ENCODE results near the gene AQP1.

The AQP1 gene

DNA sequence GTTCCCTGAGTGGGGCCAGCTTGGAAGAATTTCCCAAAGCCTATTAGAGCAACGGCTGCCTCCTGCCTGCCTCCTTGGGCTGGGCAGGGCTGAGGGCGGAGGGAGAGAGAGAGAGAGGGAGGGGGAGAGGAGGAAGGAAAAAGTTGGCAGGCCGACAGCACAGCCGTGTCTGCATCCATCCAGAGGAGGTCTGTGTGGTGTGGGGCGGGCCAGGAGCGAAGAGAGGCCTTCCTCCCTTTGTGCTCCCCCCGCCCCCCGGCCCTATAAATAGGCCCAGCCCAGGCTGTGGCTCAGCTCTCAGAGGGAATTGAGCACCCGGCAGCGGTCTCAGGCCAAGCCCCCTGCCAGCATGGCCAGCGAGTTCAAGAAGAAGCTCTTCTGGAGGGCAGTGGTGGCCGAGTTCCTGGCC is at the start of gene AQP1:
AQP1 (plus strand) TSS at position 293 of the 409 bp plus-strand sequence; CDS start at position 350, 57 bp downstream.
- DNase-seq (ENCODE audit: low read depth in 2 of 2), result no peak

DNA sequence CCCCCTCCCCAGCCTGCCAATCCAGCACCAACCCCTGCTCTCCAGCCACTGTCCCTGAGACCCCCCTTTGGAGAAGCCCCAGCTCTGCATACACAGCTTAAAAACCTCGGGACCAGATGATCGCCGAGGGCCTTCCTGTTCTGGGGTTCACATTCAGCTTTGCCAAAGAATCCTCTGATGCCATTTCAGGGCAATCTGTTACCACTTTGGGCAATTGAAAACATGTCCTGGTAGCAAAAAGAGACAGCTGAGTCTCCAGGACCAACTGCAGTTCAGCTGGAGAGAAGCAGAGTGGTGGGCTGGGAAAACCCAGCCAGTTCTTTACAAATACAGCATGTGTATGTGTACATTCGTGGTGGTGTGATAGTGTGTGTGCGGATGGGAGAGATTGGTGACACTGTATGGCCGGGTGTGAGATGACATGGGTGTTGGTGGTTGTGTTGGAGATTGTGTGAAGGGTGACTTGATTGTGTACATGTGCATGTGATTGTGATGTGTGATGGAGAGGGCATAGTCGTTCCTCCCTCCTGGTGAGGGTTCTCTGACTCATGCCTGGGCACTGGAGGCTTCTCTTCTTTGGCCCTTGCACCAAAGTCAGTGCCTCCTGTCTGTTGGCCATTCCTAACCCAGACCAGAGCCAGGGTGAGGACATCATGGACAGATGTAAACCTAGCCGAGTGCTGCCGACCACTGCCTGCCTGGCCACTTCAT is 48.5 kb upstream of the AQP1 start:
- DNase-seq (ENCODE audit: low read depth in 2 of 2), result no peak

DNA sequence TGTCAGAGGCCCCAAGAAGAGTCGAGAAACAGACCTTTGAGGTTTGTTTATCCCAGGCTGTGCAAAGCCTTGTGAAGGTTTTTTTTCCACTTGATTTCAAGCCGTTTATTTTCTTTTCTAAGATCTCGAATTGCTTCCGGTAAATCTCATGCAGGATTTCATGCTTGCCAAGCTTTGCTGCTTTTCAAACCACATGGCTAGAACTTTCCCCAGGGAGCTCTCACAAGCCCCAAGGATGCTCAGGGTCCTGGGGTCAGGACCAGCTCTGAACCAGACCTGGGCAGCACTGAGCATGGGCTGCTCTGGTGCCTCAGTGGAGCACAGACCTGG is 48.0 kb upstream of the AQP1 start:
- no peak for DNase-seq (ENCODE audit: low read depth in 2 of 2)

DNA sequence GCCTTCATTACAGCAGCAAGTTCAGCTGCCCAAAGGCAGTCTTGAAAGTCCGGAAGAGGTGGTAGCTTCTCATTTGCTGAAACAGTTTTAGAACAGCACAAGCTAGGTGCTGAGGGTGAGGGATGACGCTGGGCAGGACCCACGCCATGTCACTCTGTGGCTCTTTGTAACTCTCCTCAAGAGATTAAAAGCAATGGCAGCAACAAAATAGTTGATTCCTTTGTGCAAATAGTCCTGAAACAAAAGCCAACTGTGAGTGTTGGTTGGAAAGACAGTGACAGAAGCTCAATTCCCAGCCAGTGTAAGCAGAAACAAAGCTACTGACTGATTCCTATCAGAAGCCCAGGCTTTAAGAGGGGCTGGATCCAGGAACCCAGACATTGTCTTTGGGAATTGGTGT is 47.6 kb upstream of the AQP1 start:
- no peak for DNase-seq (ENCODE audit: low read depth in 2 of 2)

DNA sequence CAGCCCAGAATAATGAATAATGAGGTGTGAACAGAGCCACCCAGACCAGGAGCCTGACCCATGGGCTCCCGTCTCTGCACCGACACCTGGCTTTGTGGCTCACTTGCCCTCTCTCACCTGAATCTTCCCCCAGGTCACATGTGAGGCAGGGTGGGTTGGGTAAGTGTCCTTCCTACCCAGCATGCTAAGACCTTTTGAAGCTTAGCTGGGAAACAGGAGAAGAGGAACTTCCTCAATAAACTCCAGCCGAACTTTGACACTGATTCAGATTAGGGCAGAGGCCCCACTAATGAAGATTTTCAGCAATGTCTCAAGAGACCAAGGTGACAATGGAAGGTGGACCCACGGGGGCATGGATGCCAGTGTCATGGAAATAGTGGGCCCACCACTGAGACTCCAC is 46.6 kb upstream of the AQP1 start:
- no peak for DNase-seq (ENCODE audit: low read depth in 2 of 2)

DNA sequence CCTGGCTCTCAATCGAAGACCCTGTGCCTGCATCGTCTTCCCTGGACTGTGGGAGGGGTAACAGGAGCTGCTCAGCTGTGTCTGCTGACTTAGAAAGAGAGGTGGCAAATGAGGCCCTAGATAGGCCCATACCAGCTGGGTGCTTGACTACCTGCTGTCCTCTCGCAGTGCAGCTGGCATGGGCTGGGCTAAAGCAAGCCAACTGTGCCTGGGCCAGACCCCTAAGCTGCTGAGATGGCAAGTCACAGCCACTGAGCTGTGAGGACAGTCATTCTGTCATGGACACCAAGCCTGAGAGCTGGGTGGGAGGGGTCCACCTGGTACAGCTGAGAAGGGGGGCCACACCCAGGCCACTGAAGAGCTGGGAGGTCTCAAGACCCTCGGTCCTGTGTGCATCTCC is 45.8 kb upstream of the AQP1 start:
- no peak for DNase-seq (ENCODE audit: low read depth in 2 of 2)

DNA sequence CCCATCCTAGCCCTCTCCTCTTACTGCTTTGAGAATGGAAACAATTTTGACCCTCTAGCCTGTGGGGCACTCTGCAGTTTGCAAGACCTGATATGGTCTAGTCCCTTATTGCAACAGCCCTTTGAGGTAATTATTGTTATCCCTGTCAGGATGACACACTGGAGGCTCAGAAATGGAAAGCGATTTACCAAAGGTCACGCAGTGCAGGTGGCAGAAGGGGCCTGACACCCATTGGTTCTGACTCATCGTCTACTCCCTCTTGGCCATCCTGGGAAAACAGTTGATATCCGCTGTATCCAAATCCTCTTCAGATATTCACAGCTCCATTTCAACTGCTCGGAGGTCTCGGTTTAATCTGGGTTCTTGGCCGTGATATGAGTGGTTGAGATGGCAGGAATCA is 44.7 kb upstream of the AQP1 start:
- no peak for DNase-seq (ENCODE audit: low read depth in 2 of 2)

DNA sequence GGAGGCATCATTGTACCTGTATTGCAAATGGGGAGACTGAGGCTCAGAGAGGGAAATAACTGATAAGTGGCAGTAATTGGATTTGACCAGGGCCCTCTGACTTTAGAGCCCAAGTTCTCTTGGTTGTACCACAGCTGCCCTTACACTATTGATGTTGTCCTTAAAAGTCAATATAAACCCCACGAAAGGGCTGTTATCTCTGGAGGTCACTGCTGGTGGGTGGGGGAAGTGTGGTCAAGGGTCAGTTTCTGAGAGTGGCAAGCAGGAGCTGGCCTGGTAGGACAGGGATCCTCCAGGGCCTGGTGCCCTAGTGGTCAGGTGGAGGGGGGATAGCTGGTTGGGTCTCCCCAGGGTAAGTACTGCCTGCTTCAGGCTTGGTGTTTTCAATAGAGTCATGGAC is 44.2 kb upstream of the AQP1 start:
- DNase-seq (ENCODE audit: low read depth in 2 of 2), result no peak

DNA sequence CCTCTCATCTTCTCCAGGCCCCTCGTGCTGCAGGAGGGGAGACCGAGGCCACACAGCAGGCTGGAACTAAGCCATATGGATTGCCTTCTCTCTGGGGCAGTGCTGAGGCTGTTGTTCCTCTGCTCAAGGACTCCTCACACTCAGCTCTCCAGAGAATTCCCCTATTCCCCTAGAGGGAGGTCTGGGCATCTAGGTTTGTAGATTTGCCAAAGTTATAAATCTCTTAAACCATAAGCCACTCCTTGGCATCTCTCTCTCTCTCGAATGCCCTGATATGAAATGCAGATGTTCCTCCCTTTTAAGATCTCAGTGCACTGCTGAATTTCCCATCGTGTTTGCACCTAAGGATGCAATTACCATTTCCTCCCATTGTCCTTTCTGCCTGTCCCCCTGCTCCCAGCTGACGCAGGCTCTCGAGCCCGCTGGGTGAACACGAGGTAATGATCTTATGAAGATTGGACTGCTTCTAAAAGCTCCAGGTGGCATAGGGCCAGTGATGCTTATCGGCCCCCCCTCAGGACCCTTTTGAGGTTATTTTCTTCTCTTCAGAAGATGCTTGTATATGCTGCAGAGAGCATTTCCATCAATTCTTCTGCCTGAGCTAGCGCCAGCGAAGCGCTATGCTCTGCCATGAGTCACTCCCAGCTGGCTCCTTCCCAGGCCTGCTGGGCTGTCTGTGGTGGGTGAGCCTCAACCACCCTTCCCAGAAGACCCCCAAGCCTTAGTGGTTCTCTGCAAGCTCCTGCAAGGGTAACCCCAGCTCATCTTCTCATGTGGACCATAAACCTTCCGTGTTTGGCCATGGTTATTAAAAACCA is 41.6 kb upstream of the AQP1 start:
- DNase-seq (ENCODE audit: low read depth in 2 of 2), result no peak

DNA sequence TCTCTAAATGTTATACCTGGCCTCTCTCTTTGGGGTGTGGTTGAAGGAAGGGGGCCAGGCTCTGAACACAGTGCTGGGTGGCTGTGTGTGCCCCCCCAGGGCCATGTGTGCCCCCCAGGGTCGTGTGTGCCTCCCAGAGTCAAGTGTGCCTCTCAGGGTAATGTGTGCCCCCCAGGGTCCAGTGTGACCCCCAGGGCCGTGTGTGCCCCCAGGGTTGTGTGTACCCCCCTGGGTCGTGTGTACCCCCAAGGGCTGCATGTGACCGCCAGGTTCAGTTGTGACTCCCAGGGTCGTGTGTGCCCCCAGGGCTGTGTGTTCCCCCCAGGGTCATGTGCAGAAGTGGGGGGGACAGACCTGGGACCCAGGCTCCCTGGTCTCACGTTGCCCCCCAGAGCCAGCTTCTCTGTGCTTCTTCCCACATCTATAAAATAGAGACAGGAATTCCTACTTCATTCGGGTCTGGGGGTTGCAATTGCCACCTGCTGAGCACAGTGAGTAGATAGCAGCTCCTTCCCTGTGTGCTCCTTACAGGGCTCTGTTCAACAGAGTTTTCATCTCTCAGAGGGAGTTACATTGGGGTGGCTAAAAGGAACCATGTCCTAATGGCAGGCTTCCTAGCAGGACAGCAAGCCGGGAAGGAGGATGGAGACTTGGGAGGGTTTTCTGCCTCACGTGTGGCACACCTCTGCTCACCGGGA is 40.7 kb upstream of the AQP1 start:
- DNase-seq (ENCODE audit: low read depth in 2 of 2), result no peak

DNA sequence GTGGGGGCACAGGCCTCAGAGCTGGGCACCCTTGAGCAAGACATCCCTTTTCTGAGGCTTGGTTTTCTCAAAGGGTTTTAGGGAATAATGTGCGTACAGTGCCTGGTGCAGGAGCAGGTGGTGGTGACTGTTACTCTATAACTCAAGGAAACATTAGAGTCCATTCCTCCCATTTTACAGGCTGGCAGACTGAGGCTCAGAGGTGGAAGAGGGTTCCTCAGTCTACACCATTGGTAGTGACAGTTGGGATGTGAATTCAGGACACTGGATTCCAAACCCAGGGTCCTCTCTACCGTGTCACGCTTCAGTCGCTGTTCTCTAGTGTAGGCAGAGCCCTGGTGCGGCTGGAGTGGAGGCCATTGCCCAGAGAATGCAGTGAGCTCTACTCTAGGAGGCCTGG is 40.0 kb upstream of the AQP1 start:
- no peak for DNase-seq (ENCODE audit: low read depth in 2 of 2)

DNA sequence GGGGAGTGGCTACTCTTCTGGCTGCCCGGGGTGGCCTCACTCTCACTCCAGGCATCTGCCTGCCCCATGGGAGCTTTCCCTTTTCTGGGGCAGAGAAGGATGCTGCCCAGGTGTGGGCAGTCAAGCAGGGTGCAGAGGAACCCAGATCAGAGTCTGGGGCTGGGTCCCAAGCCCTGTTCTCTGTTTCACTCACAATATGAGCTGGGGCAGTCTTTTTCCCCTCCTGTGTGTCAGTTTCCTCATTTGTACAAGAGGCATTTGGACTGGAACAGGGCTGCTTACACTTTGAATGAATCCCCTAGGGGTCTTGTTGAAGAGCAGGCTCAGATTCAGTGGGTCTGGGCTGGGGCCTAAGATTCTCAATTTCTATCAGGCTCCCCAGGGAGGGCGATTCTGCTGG is 38.4 kb upstream of the AQP1 start:
- DNase-seq (ENCODE audit: low read depth in 2 of 2), result no peak

DNA sequence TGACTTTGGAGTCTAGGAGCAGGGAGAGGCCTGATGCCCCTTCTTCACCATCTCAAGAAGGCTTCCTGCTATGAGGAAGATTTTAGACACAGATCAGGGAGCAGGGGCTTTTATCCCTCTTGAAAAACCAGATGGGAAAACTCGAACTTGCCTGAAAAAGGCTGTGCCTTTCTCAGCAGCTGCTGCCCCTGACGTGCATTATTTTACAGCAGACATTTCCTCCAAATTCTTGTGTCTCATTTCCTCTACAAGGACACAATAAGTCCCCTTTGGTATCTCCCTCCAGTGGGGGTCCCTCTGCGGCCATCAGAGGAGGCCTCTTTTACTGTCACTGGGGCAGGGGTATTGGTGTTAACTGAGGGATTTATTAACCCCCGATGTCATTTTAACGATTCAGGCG is 38.0 kb upstream of the AQP1 start:
- DNase-seq (ENCODE audit: low read depth in 2 of 2), result no peak

DNA sequence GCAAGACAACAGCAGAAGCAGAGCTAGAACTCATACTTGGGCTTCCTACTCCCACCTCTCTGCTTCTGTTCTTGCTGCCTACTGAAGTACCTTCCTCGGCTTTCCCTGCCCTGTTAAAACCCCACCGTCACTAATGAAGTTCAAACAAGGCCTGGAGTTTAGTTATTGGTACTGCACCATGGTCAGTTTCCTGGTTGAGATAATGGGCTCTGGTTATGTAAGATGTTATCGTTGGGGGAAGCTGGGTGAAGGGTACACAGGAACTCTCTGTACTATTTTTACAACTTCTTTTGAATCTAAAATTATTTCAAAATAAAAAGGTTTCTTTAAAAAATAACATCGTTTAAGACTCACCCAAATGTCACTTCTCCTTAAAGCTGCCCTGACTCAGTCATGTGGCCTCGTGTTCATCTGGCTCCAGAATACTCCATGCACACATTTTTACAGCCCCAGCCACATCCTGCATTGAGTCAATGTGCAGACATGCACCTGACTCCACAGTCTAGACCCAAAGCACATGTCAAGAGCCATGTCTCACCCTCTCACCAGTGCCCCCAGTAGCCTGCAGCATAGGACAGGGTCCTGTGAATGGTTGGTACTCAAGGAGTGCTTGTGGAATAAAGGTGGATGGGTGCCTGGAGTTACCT is 36.9 kb upstream of the AQP1 start:
- DNase-seq (ENCODE audit: low read depth in 2 of 2), result no peak

DNA sequence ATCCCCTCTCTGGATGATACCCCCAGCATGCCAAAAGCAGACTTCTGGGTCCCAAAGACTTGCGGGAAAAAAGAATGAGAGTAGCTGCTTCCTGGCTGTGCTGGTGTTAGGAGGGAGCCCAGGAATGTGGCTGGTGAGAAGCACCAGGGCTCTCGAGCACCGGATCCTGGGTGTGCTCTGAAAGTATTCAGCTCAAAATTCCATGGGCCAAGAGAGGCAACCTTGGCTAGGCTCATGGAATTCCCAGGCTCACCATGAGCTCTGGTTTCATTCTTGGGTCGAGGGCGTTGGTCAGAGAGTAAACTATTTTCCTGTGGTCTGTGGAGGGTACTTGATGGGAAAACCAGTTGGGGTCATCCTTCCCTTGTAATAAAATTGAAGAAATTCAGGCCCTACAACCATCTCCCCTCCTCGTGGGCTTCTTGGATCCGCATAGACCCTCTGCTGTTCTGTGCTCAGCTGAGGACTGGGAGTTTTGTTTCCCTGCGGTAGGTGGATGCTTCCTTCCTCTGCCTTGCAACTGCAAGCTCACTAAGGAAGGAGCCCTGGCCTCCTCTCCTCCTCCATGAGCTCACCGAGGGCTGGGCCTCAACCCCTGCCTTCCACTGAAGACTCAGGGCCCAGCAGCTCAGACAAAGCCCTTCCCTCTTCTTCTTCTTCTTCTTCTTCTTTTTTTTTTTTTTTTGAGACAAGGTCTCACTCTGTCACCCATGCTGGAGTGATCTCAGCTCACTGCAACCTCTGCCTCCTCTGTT is 34.5 kb upstream of the AQP1 start:
- no peak for DNase-seq (ENCODE audit: low read depth in 2 of 2)

DNA sequence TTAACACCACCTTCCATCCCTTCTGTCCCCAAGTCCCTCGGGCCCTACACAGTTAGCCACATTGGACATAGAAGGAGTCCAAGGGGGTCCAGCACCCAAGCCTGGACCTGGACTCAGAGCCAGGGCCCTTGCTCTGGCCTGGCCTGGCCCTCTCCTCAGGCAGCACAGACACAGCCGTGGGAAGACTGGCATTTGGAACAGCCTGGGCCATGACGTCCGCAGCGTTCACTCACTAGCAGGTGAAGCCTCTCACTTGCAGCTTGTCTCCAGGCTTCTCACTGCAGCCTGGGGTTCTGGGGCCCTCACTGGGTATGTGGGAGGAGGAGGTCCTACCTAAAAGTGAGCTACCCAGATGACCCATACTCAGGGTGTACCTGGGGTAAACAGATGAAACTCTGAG is 33.7 kb upstream of the AQP1 start:
- no peak for DNase-seq (ENCODE audit: low read depth in 2 of 2)

DNA sequence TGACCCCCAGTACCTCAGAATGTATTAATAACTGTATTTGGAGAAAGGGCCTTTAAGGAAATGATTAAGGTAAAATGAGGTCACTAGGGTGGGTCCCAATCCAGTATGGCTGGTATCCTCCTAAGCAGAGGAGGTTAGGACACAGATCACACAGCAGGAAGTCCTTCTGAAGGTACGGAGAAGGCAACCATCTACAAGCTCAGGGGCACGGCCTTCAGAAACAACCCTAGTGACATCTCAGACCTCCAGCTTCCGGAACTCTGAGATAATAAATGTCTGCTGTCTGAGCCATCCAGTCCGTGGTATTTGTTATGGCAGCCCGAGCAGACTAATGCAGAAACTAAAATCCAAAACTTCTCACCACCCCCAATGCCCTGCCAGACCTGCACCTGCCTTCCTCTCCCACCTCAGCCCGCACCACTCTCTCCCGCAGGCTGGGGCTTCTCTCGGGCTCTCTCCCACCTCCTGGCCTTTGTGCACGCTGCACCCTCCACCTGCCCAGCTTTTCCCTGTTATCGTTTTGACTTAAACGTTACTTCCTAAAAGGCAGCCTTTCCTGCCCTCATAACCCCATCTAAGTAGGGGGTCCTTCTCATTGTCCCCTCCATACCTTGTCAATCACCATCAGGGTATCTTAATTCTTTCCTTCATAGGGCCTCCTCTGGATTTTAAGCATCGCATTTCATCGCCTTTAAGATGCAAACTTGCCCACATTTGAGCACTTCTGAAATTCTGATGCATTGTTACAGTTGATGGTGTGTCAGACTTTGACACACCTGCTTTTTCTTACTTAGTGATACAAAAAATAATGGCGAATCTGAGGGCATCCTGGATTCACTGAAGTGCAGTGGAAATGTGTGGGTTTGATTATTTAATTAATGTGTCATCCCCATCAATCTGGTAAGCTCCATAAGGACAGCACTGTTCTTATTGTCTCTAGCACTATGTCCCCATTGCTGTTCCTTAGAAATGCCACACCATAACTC is 32.2 kb upstream of the AQP1 start:
- DNase-seq (ENCODE audit: low read depth in 2 of 2), result no peak

DNA sequence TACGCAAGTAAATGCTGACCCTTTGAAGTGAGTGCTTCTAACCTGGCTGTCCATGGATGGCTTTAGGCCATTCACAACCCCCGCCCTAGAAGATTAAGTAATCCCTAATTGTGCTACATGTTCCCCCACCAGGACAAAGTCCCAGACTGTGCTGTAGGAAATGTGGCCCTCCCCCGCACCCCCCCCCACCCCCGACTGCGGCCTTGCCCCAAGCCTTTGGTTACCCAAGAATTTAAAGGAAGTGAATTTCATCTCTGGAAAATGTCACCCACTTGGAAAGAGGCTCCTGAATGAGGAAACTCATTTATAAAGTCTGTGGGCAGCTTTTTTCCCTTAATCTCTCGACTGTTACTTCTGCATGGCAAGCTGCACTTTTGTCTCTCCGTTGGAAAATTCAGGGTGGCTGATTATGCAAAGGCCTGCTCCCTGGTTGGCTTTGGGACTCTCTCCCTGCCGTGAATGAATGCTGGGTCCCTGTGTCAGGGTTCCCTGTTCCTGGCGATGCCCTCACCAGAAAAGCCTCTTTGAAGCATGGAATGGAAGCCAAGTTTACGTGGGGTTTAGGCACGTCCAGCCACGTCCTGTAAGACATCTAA is 31.4 kb upstream of the AQP1 start:
- no peak for DNase-seq (ENCODE audit: low read depth in 2 of 2)

DNA sequence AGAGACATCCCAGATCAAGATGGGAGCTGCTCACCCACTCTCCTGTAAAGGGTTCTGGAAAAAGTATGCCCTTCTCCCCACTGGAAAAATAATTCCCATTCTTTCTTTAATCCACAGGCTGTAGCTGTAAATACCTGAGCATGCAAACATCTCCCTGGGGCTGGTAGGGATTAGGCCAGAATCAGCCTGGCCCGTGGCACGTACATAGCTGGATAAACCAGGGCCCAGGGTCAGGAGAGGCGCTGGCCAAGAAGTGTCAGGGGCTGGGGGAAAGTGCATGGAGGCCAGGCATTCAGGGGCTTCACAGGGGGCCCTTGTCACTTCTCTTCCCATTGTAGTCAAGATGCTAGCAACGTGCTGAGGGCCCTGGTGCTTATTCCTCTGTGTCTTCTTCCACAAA is 30.7 kb upstream of the AQP1 start:
- no peak for DNase-seq (ENCODE audit: low read depth in 2 of 2)

DNA sequence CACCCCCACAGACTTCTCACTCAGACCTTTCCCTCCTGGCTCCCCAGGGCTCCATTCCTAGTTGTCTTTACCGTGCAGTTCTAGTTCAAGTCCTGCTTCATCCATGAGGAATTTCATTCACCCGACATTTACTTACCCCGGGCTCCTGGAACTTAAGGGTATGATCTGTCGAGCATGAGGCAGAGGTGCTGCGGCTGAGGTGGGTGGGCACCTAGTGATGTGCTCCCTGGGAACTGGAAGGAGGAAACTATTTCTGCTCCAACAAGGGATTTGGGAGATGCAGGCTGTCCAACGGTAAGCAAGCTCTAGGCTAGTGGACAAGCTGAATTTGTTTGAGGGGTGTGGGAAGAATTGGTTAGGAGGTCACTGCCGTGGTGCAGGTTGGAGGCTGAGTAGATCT is 30.2 kb upstream of the AQP1 start:
- DNase-seq (ENCODE audit: low read depth in 2 of 2), result no peak

Measured in stimulated activated CD8-positive, alpha-beta memory T cell treated with anti-CD3 and anti-CD28 coated beads, Interleukin-15, amount 100 ng/mL, for 48 hours (primary cell).